Esophagus squamous epithelium (tissue), 5 donors: Measurements from ENCODE around the gene UQCRC1. TPM values are rescaled to one million over a fixed set of nuclear protein-coding genes. Genes with fewer than 3 reads are reported as not detected.

Experiments
- DNase-seq: peaks from one replicate; lab custom pipeline; 2025; lab: John Stamatoyannopoulos, UW
- H3K27ac ChIP-seq, 4 donors: fragments of 200-600 bp; sonication (generic); one replicate each; pipeline ENCODE4 v1.5.1; 2016 to 2019; ENCODE audit warnings: mild to moderate bottlenecking in 1 of 4
- H3K27me3 ChIP-seq, 4 donors: fragments of 200-600 bp; sonication (generic); 1 replicate in 3 of 4; 2 replicates in 1 of 4; pipeline versions ENCODE4 v1.5.1 to v1.6.0; 2017 to 2021; ENCODE audit warnings: antibody characterized with exemption in 1 of 4
- H3K36me3 ChIP-seq, 3 donors: fragments of 200-600 bp; sonication (generic); one replicate each; pipeline ENCODE4 v1.5.1; 2016 to 2019
- H3K4me1 ChIP-seq, 3 donors: fragments of 200-600 bp; sonication (generic); one replicate each; pipeline ENCODE4 v1.5.1; 2017 to 2019
- H3K4me3 ChIP-seq, 4 donors: fragments of 200-600 bp; sonication (generic); 1 replicate in 3 of 4; 2 replicates in 1 of 4; pipeline ENCODE4 v1.5.1; 2016 to 2019; ENCODE audit warnings: mild to moderate bottlenecking in 2 of 4, moderate library complexity in 1 of 4
- H3K9me3 ChIP-seq, 3 donors: fragments of 200-600 bp; sonication (generic); one replicate each; pipeline ENCODE4 v1.5.1; 2016 to 2019
- CTCF ChIP-seq, 6 experiments: fragments of 450-650 bp in 4 of 6; fragments of 200-600 bp in 2 of 6; sonication (generic) in 2 of 6; IDR thresholded peaks; one replicate each; pipeline ENCODE4 v1.5.1; 2016 to 2019; ENCODE audit warnings: antibody characterized with exemption in 6 of 6, mild to moderate bottlenecking in 4 of 6, moderate library complexity in 4 of 6
- POLR2A ChIP-seq, 4 donors: fragments of 450-650 bp; IDR thresholded peaks; one replicate each; pipeline ENCODE4 v1.6.1; 2017; ENCODE audit warnings: antibody characterized with exemption in 4 of 4, mild to moderate bottlenecking in 4 of 4, moderate library complexity in 3 of 4
- WGBS, 2 donors: methylation state at CpG; one replicate each; pipeline ENCODE4 v1.1.5; 2018; 5-methylcytosine and 5-hydroxymethylcytosine counted together
- intact Hi-C: fragments of 100-400 bp; cut with DNase I; formaldehyde crosslinking; loops from one replicate; pipeline ENCODE4 v1.15.0; 2022
- total RNA-seq, 4 donors: library from RNA; depleted of rRNA; stranded (reverse); fragments of >200 nt; gene quantifications; one replicate each; pipeline ENCODE4 v1.1.0, GENCODE V29; 2016
- donor health status: DM: yes; HTN: yes; CAD: no.

UQCRC1 gene
- total RNA-seq, 4 donors from 2014 or later, result 213 to 471 (median 356) TPM

GRCh38 chr3:48587686-48588085, 21.8 kb downstream of the UQCRC1 start:
- 86 to 100% methylated on average over 4 to 11 of the region's 11 CpGs for whole genome bisulfite sequencing, 2 donors
- intact Hi-C loops, result no loop called here
- Histone ChIP-seq H3K4me1 (peaks cover 0 to 16% (median 0%) of the 10 kb centered on the region in 3 donors), H3K27ac (no peak overlapping the region), H3K36me3 (peaks cover 4 to 91% (median 11%) of the 10 kb centered on the region in 3 donors), H3K4me3 (no peak overlapping the region), H3K9me3 (no peaks in the 10 kb centered on the region), H3K27me3 (peaks cover 0 to under 1% (median 0%) of the 10 kb centered on the region in 4 donors)
- TF ChIP-seq CTCF (IDR thresholded peaks at IDR 0.05), result no peak
- TF ChIP-seq POLR2A (IDR thresholded peaks at IDR 0.05), result no peak
- no peak for DNase-seq

GRCh38 chr3:48585411-48585810, 24.0 kb downstream of the UQCRC1 start:
- TF ChIP-seq POLR2A (IDR thresholded peaks at IDR 0.05) (no peak), CTCF (IDR thresholded peaks at IDR 0.05) (no peak)
- Histone ChIP-seq H3K36me3 (peaks cover 4 to 96% (median 11%) of the 10 kb centered on the region in 3 donors), H3K27me3 (no peaks in the 10 kb centered on the region), H3K4me1 (no peaks in the 10 kb centered on the region), H3K9me3 (no peaks in the 10 kb centered on the region), H3K27ac (no peak overlapping the region), H3K4me3 (no peak overlapping the region)
- intact Hi-C loops, result no loop called here
- no peak for DNase-seq
- 79 to 90% methylated on average over 2 to 3 of the region's 8 CpGs for WGBS, 2 donors

GRCh38 chr3:48584836-48585235, 24.6 kb downstream of the UQCRC1 start:
- no peaks in the 10 kb centered on the region for H3K27me3 ChIP-seq
- H3K4me1 ChIP-seq, result no peaks in the 10 kb centered on the region
- DNase-seq, result no peak
- no peak overlapping the region for H3K4me3 ChIP-seq
- no peak overlapping the region for H3K27ac ChIP-seq
- H3K36me3 ChIP-seq, result peaks cover 4 to 100% (median 11%) of the 10 kb centered on the region in 3 donors
- 70% methylated on average over 2 of the region's 9 CpGs; no CpG with 5 or more reads in 1 of the 2 donors for WGBS, 2 donors
- H3K9me3 ChIP-seq, result no peaks in the 10 kb centered on the region
- TF ChIP-seq POLR2A (IDR thresholded peaks at IDR 0.05), result no peak
- TF ChIP-seq CTCF (IDR thresholded peaks at IDR 0.05), result no peak
- intact Hi-C loops, result no loop called here

GRCh38 chr3:48581621-48582481, 27.6 kb downstream of the UQCRC1 start:
- no peaks in the 10 kb centered on the region for H3K9me3 ChIP-seq
- intact Hi-C loops, result no loop called here
- no peak for DNase-seq
- H3K36me3 ChIP-seq, result peaks cover 4 to 97% (median 7%) of the 10 kb centered on the region in 3 donors
- WGBS, 2 donors, result 83 to 96% methylated on average over 2 to 5 of the region's 14 CpGs
- TF ChIP-seq CTCF (IDR thresholded peaks at IDR 0.05), result no peak
- TF ChIP-seq POLR2A (IDR thresholded peaks at IDR 0.05), result no peak
- no peak overlapping the region for H3K27ac ChIP-seq
- H3K4me1 ChIP-seq, result peaks cover 0 to 5% (median 0%) of the 10 kb centered on the region in 3 donors
- no peaks in the 10 kb centered on the region for H3K27me3 ChIP-seq
- H3K4me3 ChIP-seq, result no peak overlapping the region

GRCh38 chr3:48576647-48577046, 32.8 kb downstream of the UQCRC1 start:
- Histone ChIP-seq H3K9me3 (no peaks in the 10 kb centered on the region), H3K36me3 (peaks cover 0 to 97% (median 0%) of the 10 kb centered on the region in 3 donors), H3K27ac (no peak overlapping the region), H3K4me3 (no peak overlapping the region), H3K4me1 (peaks cover 0 to 5% (median 0%) of the 10 kb centered on the region in 3 donors), H3K27me3 (no peaks in the 10 kb centered on the region)
- DNase-seq, result no peak
- intact Hi-C loops, result no loop called here
- no peak for TF ChIP-seq CTCF (IDR thresholded peaks at IDR 0.05)
- no peak for TF ChIP-seq POLR2A (IDR thresholded peaks at IDR 0.05)
- WGBS, 2 donors, result 77 to 90% methylated on average over 2 of the region's 4 CpGs
